Stimulated activated CD4-positive, alpha-beta T cell treated with anti-CD3 and anti-CD28 coated beads, Interleukin-4, amount 100 ng/mL, for 1 hour (primary cell): Measurements from ENCODE around the gene NABP1.

Experiments
- DNase-seq: peaks from one replicate; pipeline ENCODE4 v3.0.0-alpha.2; 2020

The NABP1 gene

DNA sequence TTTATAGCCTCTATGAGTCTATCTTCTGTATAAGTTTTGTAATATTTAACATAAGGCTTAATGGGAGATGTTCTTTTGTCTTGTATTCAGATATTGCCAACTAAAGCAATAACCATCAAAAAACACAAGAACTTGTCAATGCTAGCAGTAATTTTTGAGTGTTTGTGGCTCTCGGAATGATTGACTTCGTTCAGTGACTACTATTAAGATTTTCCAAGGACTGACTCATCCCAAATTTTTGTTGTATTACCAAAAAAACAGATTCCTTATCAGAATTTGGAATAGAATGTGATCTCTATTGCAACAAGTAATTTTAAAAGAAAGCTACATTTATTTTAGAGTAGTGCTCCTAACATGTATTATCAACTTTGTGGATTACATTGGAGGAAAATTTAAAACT lies 8.1 kb downstream of the NABP1 start:
- no peak for DNase-seq

GRCh38 chr2:191686729-191687128 lies 8.8 kb downstream of the NABP1 start:
- no peak for DNase-seq

GRCh38 chr2:191687867-191688266 lies 9.9 kb downstream of the NABP1 start:
- DNase-seq = no peak

- no peak for DNase-seq
These were observed 11.2 kb downstream of the NABP1 start for GRCh38 chr2:191688934-191689695.

DNA sequence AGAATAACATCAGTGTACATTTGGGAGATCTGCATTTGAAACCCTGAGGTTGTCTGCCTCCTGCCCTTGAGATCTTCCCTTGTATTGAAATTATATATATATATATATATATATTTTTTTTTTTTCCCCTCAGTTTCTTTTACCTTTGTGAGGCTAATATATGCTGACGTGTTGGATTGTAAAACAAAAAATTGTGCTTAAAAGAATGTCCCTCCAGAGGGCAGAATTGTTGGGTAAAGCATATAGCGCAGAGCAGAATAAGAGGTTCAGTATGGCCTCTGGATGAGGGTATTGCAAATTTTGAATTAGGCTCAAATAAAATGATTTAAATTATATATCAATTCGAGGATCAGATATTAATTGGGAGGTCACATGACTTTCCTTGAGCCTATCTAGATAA lies 12.4 kb downstream of the NABP1 start:
- no peak for DNase-seq

DNA sequence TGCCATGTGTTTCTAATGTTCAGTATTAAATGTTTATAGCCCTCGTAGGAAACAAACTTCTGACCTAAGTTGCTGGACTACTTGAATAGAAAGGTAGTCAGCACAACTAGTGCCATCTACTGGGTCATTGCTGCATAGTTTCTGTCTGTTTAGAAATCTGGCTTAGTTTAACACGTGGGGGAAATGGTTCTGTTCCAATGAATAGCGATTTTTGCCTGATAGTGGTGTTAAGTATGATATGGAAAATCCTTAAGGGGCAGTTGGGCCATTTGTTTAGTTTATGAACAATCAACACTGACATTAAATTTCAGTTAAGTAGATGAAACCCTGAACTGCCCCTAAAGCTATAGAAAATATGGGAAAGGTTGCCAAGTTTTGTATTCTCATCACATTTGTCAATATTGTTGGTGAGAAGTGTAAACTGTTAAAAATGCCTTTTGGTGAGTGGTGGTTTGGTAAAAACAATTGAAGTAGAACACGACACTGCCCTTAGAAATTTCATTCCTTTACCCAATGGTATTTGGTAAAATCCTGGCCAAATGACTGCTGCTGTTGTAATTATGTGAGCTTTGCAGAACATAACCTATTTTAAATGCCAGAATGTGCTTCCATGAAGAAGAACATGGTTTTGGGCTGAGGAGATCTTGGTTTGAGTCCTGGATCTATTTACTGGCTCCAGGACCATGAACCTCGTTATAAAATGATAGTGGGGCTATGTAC lies 13.2 kb downstream of the NABP1 start:
- no peak for DNase-seq

- no peak for DNase-seq
These were observed 14.0 kb downstream of the NABP1 start for GRCh38 chr2:191691898-191692297.

- DNase-seq = no peak
These were observed 14.7 kb downstream of the NABP1 start for GRCh38 chr2:191692502-191693115.

- no peak for DNase-seq
These were observed 15.2 kb downstream of the NABP1 start for GRCh38 chr2:191693166-191693565.

- DNase-seq = no peak
These were observed 15.8 kb downstream of the NABP1 start for GRCh38 chr2:191693778-191694177.

DNA sequence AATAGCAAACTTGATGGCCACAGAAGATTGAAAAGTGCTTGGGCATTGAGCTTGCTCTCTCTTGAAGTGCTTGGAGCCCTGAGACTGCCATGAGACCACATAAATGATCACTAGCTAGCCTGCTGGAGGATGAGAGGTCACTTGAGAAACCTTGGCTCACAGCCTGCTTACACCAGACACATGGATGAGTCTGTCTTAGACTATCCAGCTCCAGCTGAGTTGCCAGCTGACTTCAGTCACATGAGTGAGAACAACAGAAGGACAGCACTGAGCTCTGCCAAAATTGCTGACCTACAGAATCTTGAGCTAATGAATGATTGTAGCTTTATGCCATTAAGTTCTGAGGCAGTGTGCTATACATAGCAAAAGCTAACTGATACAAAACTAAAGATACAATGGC lies 18.1 kb downstream of the NABP1 start:
- DNase-seq = no peak

- no peak for DNase-seq
These were observed 19.0 kb downstream of the NABP1 start for GRCh38 chr2:191696966-191697365.

DNA sequence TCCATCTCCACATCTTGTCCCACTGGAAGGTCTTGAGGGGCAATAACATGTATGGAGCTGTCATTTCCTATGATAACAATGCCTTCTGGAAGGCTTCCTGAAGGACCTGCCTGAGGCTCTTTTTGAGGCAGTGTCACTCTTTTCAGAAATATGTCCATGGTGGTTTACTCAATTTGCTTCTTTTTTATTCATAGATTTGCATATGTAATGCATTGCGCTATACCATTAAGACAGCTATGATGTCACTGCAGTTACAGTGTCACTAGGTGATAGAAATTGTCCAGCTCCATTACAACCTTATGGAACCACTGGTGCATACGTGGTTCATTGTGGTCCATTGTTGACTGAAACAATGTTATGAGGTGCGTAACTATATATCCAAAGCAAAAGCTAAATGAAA lies 19.9 kb downstream of the NABP1 start:
- no peak for DNase-seq

GRCh38 chr2:191699341-191699945 lies 21.5 kb downstream of the NABP1 start:
- DNase-seq = no peak

DNA sequence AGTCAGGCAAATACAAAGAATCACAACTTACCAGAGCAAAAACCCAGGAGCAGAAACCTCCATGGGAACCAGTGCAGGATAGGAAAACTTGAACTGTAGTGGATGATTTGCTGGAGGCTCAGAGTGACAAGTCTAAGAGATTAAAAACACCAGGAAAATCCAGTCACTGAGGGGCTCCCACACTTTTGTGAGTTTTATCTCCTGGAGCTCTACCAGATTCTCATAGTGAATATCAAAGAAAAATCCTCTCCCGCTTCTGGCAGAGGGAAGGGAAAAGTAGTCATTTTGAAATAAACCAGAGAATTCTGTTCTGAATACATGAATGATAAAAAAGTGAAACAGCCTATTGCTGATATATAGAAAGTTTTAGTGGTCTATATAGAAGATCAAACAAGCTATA lies 23.1 kb downstream of the NABP1 start:
- no peak for DNase-seq

DNA sequence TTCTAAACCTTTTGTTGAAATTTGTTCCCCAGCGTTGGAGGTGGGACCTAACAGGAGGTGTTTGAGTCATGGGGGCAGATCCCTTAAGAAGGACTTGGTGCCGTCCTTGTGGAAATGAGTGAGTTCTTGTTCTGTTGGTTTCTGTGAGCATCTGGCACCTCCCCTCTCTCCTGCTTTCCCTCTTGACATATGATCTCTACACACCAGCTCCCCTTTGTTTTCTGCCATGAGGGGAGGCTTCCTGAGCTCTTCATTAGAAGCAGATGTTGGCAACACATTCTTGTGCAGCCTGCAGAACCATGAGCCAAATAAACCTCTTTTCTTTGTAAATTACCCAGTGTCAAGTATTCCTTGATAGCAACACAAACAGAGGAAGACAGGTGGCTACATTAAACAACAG lies 23.8 kb downstream of the NABP1 start:
- no peak for DNase-seq

DNA sequence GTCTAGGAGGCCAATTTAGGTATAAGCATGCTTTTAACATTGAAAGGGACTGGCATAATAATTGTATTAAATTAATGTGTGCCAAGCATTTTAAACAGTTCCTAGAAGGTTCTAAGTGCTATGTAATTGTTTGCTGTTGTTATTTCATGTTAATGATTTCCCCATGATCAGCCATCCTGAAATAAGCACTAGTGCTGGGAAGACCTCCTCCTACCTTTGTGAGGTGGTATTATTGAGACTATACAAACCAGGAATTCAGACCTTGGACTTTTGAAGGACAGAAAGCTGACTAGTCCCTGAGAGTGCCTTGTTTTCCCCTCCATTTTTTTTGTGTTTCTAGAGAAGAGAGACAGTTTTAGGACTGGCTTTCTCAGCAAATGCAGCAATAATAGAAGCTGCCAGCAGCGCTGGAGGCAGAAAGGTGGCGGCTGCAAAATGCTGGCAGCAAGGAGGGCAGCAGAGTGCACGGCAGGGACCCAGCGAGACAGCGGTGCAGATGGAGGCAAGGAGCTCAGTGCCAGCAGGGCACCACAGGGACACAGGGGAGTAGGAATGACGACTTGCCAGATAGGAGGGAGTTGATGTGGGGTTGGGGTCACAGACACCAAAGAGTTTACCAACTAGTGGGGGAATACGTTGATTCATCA lies 25.3 kb downstream of the NABP1 start:
- DNase-seq = no peak

DNA sequence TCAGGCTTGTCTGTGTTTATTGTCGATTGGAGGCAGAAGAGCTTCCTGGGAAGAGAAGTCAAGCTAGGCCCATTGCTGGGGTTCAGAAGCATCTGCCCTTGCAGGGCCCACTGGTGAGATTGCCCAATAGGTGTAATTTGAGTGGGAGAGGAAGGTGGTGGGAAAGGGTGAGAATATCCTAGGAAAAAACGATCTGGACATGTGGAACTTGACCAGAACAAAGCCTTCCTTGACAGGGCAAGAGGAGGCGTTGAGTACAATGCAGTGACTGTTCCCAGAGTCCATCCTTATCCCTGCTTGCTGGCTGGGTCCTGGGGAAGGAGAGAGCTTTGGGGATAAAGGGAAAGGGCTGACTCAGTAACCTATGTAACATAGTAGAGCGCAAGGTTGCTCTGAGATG lies 27.1 kb downstream of the NABP1 start:
- DNase-seq = no peak

- no peak for DNase-seq
These were observed 27.8 kb downstream of the NABP1 start for GRCh38 chr2:191705701-191706100.

GRCh38 chr2:191706791-191707190 lies 28.9 kb downstream of the NABP1 start:
- DNase-seq = no peak

- DNase-seq = no peak
These were observed 29.6 kb downstream of the NABP1 start for GRCh38 chr2:191707542-191707941.

DNA sequence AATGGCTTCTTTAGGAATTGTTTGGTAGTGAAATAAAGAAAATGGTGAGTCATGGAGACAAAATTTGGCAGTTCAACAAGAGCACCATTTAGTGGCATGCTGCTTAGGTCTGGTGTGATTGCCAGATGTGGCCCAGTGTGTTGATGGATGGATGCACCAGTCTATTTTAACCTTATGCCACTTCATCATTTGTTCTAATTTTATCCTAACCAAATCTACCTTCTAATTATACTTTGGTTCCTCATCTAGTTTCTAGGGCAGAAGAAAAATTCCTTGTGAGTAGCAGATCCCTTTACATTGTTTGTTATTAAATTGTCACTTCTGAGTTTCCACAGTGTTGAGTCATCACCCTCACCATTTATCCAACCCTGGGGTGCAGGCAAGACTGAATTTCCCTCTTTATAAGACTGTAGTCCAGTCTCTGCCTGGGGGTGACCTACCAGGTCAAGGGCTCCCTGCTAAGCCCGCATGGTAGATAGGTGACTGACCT lies 32.5 kb downstream of the NABP1 start:
- DNase-seq = no peak

- DNase-seq = no peak
These were observed 33.7 kb downstream of the NABP1 start for GRCh38 chr2:191711621-191712020.
